ENCODE data around the gene RNF10. TPM values are rescaled to one million over a fixed set of nuclear protein-coding genes. Genes with fewer than 3 reads are reported as not detected.
"Not testable (repeated sequence)": the region's sequence is repeated elsewhere in the genome, so short reads cannot be mapped to it uniquely, and the experiment has no call there.

The RNF10 gene
- total RNA-seq, 1 donor from 2014 or later, result 78.6 TPM

- DNase-seq (ENCODE audit: low read depth in 2 of 2), result not testable (repeated sequence)
Observed at GRCh38 chr12:120611534-120611933, 77.4 kb downstream of the RNF10 start.

DNA sequence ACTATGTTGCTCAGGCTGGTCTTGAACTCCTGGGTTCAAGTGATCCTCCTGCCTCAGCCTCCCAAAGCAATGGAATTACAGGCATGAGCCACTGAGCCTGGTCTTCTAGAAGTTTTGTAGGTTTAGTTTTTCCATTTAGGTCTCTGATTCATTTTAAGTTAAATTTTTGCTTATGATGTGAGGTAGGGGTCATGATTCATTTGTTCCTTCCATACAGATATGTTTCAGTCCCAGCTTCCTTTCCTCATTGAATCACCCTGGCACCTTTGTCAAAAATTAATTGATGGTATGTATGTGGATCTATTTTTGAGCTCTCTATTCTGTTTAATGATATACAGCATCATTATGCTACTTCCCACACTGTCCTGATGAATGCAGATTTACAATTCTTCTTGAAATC lies 80.7 kb downstream of the RNF10 start:
- no peak for DNase-seq (ENCODE audit: low read depth in 2 of 2)

DNA sequence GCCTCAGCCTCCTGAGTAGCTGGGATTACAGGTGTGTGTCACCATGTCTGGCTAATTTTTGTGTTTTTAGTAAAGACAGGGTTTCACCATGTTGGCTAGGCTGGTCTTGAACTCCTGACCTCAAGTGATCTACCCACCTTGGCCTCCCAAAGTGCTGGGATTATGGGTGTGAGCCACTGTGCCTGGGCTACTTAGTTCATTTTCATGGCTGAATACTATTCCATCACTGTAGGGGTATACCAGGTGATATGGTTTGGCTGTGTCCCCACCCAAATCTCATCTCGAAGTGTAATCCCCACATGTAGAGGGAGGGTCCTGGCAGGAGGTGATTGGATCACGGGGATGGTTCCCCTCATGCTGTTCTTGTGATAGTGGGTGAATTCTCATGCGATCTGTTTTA lies 83.0 kb downstream of the RNF10 start:
- DNase-seq (ENCODE audit: low read depth in 2 of 2), result not testable (repeated sequence)

- DNase-seq (ENCODE audit: low read depth in 2 of 2), result not testable (repeated sequence)
Observed at GRCh38 chr12:120617767-120618166, 83.6 kb downstream of the RNF10 start.

GRCh38 chr12:120618954-120619615 lies 84.9 kb downstream of the RNF10 start:
- DNase-seq (ENCODE audit: low read depth in 2 of 2), result no peak

- no peak for DNase-seq (ENCODE audit: low read depth in 2 of 2)
Observed at GRCh38 chr12:120620624-120621023, 86.5 kb downstream of the RNF10 start.

DNA sequence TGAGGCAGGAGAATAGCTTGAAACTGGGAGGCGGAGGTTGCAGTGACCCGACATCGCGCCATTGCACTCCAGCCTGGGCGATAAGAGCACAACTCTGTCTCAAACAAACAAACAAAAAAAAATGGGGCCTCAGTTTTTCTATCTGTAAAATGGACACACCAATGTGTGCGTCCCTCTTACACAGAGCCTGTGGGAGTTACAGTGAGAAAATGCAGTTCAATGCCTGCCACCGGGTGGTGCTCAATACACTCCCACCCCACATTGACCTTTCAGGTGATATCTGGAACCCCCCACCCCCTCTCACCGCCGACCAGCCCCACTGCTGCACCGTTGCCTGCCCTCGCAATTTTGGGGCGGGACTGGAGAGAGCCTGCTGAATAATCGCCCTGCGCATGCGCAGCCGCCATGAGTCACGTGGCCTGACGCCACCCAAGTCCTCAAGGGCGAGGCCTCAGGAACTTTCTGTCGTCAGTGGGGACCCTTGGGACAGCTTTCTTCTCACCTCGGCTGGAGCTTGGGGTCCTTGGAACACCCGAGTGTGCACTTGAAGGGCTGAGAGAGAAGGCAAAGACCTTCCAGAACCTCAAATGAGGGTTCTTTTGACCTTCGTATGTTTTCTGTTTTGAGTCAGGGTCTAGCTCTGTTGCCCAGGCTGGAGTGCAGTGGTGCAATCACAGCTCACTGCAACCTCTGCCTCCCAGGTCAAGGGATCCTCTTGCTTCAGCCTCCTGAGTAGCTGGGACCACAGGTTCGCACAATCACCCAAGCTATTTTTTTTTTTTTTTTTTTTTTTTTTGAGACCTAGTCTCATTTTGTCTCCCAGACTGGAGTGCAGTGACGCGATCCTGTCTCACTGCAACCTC lies 91.6 kb downstream of the RNF10 start:
- peak in 1 of 2 donors; percentile 8 for DNase-seq (ENCODE audit: low read depth in 2 of 2)

Other genes with a start within 250 kb of the RNF10 start
- gene RNU4-2, start 242.5 kb upstream of the RNF10 start, total RNA-seq, result under 0.01 TPM in 2 replicates
- gene RNU4-1, start 241.1 kb upstream of the RNF10 start, total RNA-seq, result under 0.01 TPM in 2 replicates
- 1.5 and 1.8 TPM in 2 replicates for gene SIRT4, start 232.0 kb upstream of the RNF10 start, total RNA-seq
- not detected in 2 replicates for gene PLA2G1B, start 206.6 kb upstream of the RNF10 start, total RNA-seq
- not detected in 2 replicates for gene MSI1, start 165.2 kb upstream of the RNF10 start, total RNA-seq
- 417 and 434 TPM in 2 replicates for gene COX6A1, start 96.2 kb upstream of the RNF10 start, total RNA-seq
- gene TRIAP1, start 88.0 kb upstream of the RNF10 start, total RNA-seq, result 25.7 and 30.3 TPM in 2 replicates
- 16.9 and 19.3 TPM in 2 replicates for gene GATC, start 87.9 kb upstream of the RNF10 start, total RNA-seq
- gene SRSF9, start 64.6 kb upstream of the RNF10 start, total RNA-seq, result 259 and 284 TPM in 2 replicates
- 241 and 279 TPM in 2 replicates for gene DYNLL1, start 38.2 kb upstream of the RNF10 start, total RNA-seq
- gene COQ5, start 5.2 kb upstream of the RNF10 start, total RNA-seq, result 16.6 and 25.7 TPM in 2 replicates
- 20.7 and 25.2 TPM in 2 replicates for gene POP5, start 47.0 kb downstream of the RNF10 start, total RNA-seq
- not detected in 2 replicates for gene CABP1, start 106.3 kb downstream of the RNF10 start, total RNA-seq
- 31.7 and 45.1 TPM in 2 replicates for gene MLEC, start 152.8 kb downstream of the RNF10 start, total RNA-seq
- gene UNC119B, start 176.1 kb downstream of the RNF10 start, total RNA-seq, result 16.3 and 17.6 TPM in 2 replicates
- gene ACADS, start 191.5 kb downstream of the RNF10 start, total RNA-seq, result 27.7 and 36.2 TPM in 2 replicates

Measured in dermis microvascular lymphatic vessel endothelial cell (primary cell).